Measurements from ENCODE around the gene ANKMY1.

The ANKMY1 gene

DNA sequence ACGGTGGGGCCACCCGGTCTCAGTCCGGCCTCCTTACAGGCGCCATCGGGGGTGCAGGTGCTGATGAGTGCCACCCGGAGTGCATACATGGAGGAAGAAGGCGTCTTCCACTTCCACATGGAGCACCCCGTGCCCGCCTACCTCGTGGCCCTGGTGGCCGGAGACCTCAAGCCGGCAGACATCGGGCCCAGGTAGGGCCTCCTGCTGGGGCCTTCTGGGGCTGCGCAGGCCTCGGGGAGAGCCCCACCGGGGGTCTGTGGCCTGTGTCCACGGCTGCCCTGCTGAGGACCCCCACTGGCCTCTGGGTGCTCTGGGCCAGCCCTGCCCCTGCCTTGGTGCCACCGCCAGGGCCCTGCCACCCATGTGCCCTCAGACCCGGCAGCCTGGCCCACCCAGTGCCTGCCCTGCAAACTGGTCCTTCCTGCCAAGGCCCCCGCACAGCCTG, 15.3 kb upstream of the ANKMY1 start:
- H3K27ac ChIP-seq = no peak overlapping the region
- H3K27me3 ChIP-seq (ENCODE audit: insufficient read depth, low read depth, severe bottlenecking) = no peaks in the 10 kb centered on the region
- H3K4me3 ChIP-seq (ENCODE audit: low read depth, low read length) = no peak overlapping the region
- H3K36me3 ChIP-seq = peaks cover 15% of the 10 kb centered on the region; the same call in 1 of the 2 replicates
- DNase-seq = no peak
- TF ChIP-seq, protein P1, sequence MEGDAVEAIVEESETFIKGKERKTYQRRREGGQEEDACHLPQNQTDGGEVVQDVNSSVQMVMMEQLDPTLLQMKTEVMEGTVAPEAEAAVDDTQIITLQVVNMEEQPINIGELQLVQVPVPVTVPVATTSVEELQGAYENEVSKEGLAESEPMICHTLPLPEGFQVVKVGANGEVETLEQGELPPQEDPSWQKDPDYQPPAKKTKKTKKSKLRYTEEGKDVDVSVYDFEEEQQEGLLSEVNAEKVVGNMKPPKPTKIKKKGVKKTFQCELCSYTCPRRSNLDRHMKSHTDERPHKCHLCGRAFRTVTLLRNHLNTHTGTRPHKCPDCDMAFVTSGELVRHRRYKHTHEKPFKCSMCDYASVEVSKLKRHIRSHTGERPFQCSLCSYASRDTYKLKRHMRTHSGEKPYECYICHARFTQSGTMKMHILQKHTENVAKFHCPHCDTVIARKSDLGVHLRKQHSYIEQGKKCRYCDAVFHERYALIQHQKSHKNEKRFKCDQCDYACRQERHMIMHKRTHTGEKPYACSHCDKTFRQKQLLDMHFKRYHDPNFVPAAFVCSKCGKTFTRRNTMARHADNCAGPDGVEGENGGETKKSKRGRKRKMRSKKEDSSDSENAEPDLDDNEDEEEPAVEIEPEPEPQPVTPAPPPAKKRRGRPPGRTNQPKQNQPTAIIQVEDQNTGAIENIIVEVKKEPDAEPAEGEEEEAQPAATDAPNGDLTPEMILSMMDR (IDR thresholded peaks at IDR 0.05; ENCODE audit: low read depth, low read length) = no peak
- H3K9me3 ChIP-seq (ENCODE audit: severe bottlenecking) = no peaks in the 10 kb centered on the region

DNA sequence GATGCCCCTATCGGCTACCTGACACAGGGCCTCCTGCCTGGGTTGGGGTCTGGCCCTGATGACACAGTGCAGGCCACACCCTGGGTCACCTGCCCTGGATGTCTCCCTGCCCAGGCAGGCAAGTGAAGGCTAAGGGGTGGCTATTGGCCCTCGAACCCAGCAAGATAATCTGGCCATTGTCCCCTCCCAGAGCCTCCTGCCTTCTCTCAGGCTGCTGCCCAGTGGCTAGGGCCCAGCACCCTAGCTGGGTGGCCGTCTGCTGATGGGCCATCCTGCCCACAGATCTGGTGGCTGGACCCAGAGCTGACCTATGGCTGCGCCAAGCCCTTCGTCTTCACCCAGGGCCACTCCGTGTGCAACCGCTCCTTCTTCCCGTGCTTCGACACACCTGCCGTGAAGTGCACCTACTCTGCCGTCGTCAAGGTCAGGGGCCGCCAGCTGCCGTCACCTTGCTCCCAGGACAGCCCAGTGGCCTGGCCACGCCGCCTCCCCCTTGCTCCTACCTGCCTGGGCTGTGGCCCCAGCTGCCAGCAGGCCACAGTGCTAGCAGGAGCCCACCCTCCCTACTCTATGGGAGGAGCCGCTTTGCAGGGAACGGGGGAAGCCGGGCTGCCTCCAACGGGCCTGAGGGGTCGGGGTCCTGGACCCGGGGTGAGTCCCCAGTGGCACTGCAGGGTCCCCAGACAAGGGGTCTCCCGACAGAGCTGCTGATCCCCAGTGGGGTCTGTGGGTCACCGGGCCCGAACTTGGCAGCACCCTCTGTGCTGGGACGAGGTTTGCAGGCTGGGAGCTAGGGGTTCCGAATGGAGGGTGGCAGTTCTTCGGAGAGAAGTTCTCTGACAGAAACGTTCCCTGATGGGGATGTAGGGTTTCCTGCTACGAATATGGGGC, 14.6 kb upstream of the ANKMY1 start:
- H3K9me3 ChIP-seq (ENCODE audit: severe bottlenecking) = no peaks in the 10 kb centered on the region
- TF ChIP-seq, protein P1 (IDR thresholded peaks at IDR 0.05; ENCODE audit: low read depth, low read length) = no peak
- peaks cover 8% of the 10 kb centered on the region; the same call in 1 of the 2 replicates for H3K36me3 ChIP-seq
- no peak overlapping the region for H3K4me3 ChIP-seq (ENCODE audit: low read depth, low read length)
- DNase-seq = no peak
- no peaks in the 10 kb centered on the region for H3K27me3 ChIP-seq (ENCODE audit: insufficient read depth, low read depth, severe bottlenecking)
- H3K27ac ChIP-seq = no peak overlapping the region

- H3K27ac ChIP-seq = no peak overlapping the region
- no peak for DNase-seq
Observed at GRCh38 chr2:240571314-240571973, 13.7 kb upstream of the ANKMY1 start.

GRCh38 chr2:240570531-240571313, 12.9 kb upstream of the ANKMY1 start:
- Histone ChIP-seq H3K27me3 (ENCODE audit: insufficient read depth, low read depth, severe bottlenecking) (no peaks in the 10 kb centered on the region), H3K9me3 (ENCODE audit: severe bottlenecking) (no peaks in the 10 kb centered on the region), H3K36me3 (no peaks in the 10 kb centered on the region; the same call in 1 of the 2 replicates), H3K4me3 (ENCODE audit: low read depth, low read length) (no peak overlapping the region), H3K27ac (no peak overlapping the region)
- peak; percentile 7 for DNase-seq
- TF ChIP-seq, protein P1 (IDR thresholded peaks at IDR 0.05; ENCODE audit: low read depth, low read length) = no peak

More at GRCh38 chr2:240571314-240571973, 13.7 kb upstream of the ANKMY1 start:
- H3K4me3 ChIP-seq (ENCODE audit: low read depth, low read length) = no peak overlapping the region
- TF ChIP-seq, protein P1 (IDR thresholded peaks at IDR 0.05; ENCODE audit: low read depth, low read length) = no peak
- H3K36me3 ChIP-seq = no peaks in the 10 kb centered on the region; the same call in 1 of the 2 replicates
- no peaks in the 10 kb centered on the region for H3K9me3 ChIP-seq (ENCODE audit: severe bottlenecking)
- H3K27me3 ChIP-seq (ENCODE audit: insufficient read depth, low read depth, severe bottlenecking) = no peaks in the 10 kb centered on the region

DNA sequence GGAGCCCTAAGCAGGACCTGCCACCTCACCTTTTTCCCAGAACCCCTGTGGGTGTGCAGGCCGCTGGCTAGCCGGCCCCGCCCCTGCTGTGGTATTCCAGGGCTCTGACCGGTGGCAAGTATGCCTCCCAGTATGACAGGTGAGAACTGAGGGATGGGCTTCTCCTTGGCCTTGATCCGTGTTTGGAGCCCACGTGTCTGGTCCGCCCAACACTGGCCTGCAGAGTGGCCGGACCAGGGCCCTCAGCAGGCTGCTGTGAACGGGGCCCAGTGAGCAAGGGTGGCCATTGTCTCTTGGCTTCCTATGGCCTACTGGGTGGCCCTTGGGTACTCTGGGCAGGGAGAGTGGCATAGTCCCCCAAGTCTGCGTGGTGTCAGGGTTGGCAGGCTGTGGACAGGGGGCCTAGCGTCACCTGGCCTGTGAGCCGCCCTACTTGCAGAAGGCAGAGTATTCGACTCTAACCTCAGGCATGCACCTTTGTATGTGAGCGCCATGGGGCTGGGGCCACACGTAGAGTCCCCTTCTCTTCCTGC, 12.3 kb upstream of the ANKMY1 start:
- no peak overlapping the region for H3K27ac ChIP-seq
- H3K27me3 ChIP-seq (ENCODE audit: insufficient read depth, low read depth, severe bottlenecking) = no peaks in the 10 kb centered on the region
- H3K4me3 ChIP-seq (ENCODE audit: low read depth, low read length) = no peak overlapping the region
- H3K36me3 ChIP-seq = no peaks in the 10 kb centered on the region
- TF ChIP-seq, protein P1 (IDR thresholded peaks at IDR 0.05; ENCODE audit: low read depth, low read length) = no peak
- H3K9me3 ChIP-seq (ENCODE audit: severe bottlenecking) = no peaks in the 10 kb centered on the region
- DNase-seq = peak; percentile 6
